Mesodermal cell (in vitro differentiated cells): ENCODE measurements around the gene GCH1.
"Not testable (repeated sequence)": the region's sequence is repeated elsewhere in the genome, so short reads cannot be mapped to it uniquely, and the experiment has no call there.

Source experiments
- H3K27ac ChIP-seq: 2 replicates; pipeline ENCODE4 v1.7.0; 2013; ENCODE audit warnings: mild to moderate bottlenecking, low read depth, low read length, moderate library complexity; ENCODE audit not compliant: severe bottlenecking
- H3K36me3 ChIP-seq: 2 replicates; pipeline ENCODE4 v1.7.1; 2013; ENCODE audit warnings: mild to moderate bottlenecking, low read length, moderate library complexity; ENCODE audit not compliant: control insufficient read depth, insufficient read depth
- H3K4me1 ChIP-seq: one replicate; pipeline ENCODE4 v1.7.1; 2013; ENCODE audit warnings: mild to moderate bottlenecking, low read length; ENCODE audit not compliant: insufficient read depth, control insufficient read depth, poor library complexity, severe bottlenecking
- H3K4me3 ChIP-seq: 2 replicates; pipeline ENCODE4 v1.7.0; 2013; ENCODE audit warnings: low read length, control low read depth, mild to moderate bottlenecking; ENCODE audit not compliant: insufficient read depth, poor library complexity, severe bottlenecking; ENCODE audit errors: extremely low read depth
- H3K9me3 ChIP-seq: 2 replicates; pipeline ENCODE4 v1.7.1; 2013; ENCODE audit warnings: mild to moderate bottlenecking, low read length, moderate library complexity; ENCODE audit not compliant: control insufficient read depth
- WGBS, 2 experiments: methylation state at CpG; one replicate each; pipeline ENCODE4 v1.1.5; 2013; ENCODE audit warnings: missing lambda C conversion rate in 2 of 2; ENCODE audit not compliant: insufficient coverage in 2 of 2; 5-methylcytosine and 5-hydroxymethylcytosine counted together

The GCH1 gene

GRCh38 chr14:54931101-54931500 is 28.5 kb upstream of the GCH1 start:
- H3K9me3 ChIP-seq: no peaks in the 10 kb centered on the region
- H3K27ac ChIP-seq: no peak overlapping the region
- no CpG with 5 or more reads among the region's 1 CpG for WGBS, 2 experiments
- H3K4me1 ChIP-seq: no peaks in the 10 kb centered on the region
- H3K4me3 ChIP-seq: no peak overlapping the region
- H3K36me3 ChIP-seq: no peaks in the 10 kb centered on the region

GRCh38 chr14:54929556-54929955 is 26.9 kb upstream of the GCH1 start:
- Histone ChIP-seq H3K4me3 (no peak overlapping the region), H3K27ac (no peak overlapping the region), H3K4me1 (no peaks in the 10 kb centered on the region), H3K36me3 (no peaks in the 10 kb centered on the region), H3K9me3 (no peaks in the 10 kb centered on the region)

GRCh38 chr14:54928216-54928615 is 25.6 kb upstream of the GCH1 start:
- Histone ChIP-seq H3K27ac (no peak overlapping the region), H3K9me3 (no peaks in the 10 kb centered on the region), H3K4me3 (no peak overlapping the region), H3K4me1 (no peaks in the 10 kb centered on the region), H3K36me3 (no peaks in the 10 kb centered on the region)

- no peaks in the 10 kb centered on the region for H3K4me1 ChIP-seq
- no peak overlapping the region for H3K27ac ChIP-seq
- no CpG with 5 or more reads among the region's 1 CpG for WGBS, 2 experiments
- no peaks in the 10 kb centered on the region for H3K36me3 ChIP-seq
- no peaks in the 10 kb centered on the region for H3K9me3 ChIP-seq
- no peak overlapping the region for H3K4me3 ChIP-seq
Measured at GRCh38 chr14:54927551-54927950, 24.9 kb upstream of the GCH1 start.

- WGBS, 2 experiments: 86 to 93% methylated on average over 1 to 2 of the region's 5 CpGs
Measured at GRCh38 chr14:54926570-54926969, 23.9 kb upstream of the GCH1 start.

GRCh38 chr14:54922598-54922997 is 20.0 kb upstream of the GCH1 start:
- Histone ChIP-seq H3K27ac (no peak overlapping the region), H3K9me3 (no peaks in the 10 kb centered on the region), H3K4me3 (no peak overlapping the region), H3K36me3 (no peaks in the 10 kb centered on the region), H3K4me1 (no peaks in the 10 kb centered on the region)
- 77 to 82% methylated on average over 3 of the region's 3 CpGs for WGBS, 2 experiments

More at GRCh38 chr14:54926570-54926969, 23.9 kb upstream of the GCH1 start:
- H3K4me3 ChIP-seq, H3K36me3 ChIP-seq, H3K4me1 ChIP-seq, H3K27ac ChIP-seq, H3K9me3 ChIP-seq: not testable (repeated sequence)

- Histone ChIP-seq H3K4me1 (no peaks in the 10 kb centered on the region), H3K27ac (no peak overlapping the region), H3K36me3 (no peaks in the 10 kb centered on the region), H3K9me3 (no peaks in the 10 kb centered on the region), H3K4me3 (no peak overlapping the region)
- 89 to 90% methylated on average over 1 of the region's 1 CpG for WGBS, 2 experiments
Measured at GRCh38 chr14:54920052-54920451, 17.4 kb upstream of the GCH1 start.

- H3K9me3 ChIP-seq: no peaks in the 10 kb centered on the region
- H3K4me1 ChIP-seq: no peaks in the 10 kb centered on the region
- no peak overlapping the region for H3K4me3 ChIP-seq
- H3K27ac ChIP-seq: no peak overlapping the region
- H3K36me3 ChIP-seq: no peaks in the 10 kb centered on the region
Measured at GRCh38 chr14:54919330-54919729, 16.7 kb upstream of the GCH1 start.

- 83 to 96% methylated on average over 2 to 4 of the region's 5 CpGs for WGBS, 2 experiments
- no peaks in the 10 kb centered on the region for H3K36me3 ChIP-seq
- H3K4me3 ChIP-seq: no peak overlapping the region
- no peaks in the 10 kb centered on the region for H3K4me1 ChIP-seq
- H3K9me3 ChIP-seq: no peaks in the 10 kb centered on the region
- no peak overlapping the region for H3K27ac ChIP-seq
Measured at GRCh38 chr14:54918427-54918826, 15.8 kb upstream of the GCH1 start.

GRCh38 chr14:54916101-54916500 is 13.5 kb upstream of the GCH1 start:
- no peaks in the 10 kb centered on the region for H3K4me1 ChIP-seq
- H3K9me3 ChIP-seq: no peaks in the 10 kb centered on the region
- no peak overlapping the region for H3K4me3 ChIP-seq
- H3K27ac ChIP-seq: no peak overlapping the region
- no CpG with 5 or more reads among the region's 1 CpG for WGBS, 2 experiments
- no peaks in the 10 kb centered on the region for H3K36me3 ChIP-seq

- Histone ChIP-seq H3K4me1 (no peaks in the 10 kb centered on the region), H3K27ac (no peak overlapping the region), H3K9me3 (no peaks in the 10 kb centered on the region), H3K4me3 (no peak overlapping the region), H3K36me3 (no peaks in the 10 kb centered on the region)
- WGBS, 2 experiments: 94 to 100% methylated on average over 1 to 2 of the region's 5 CpGs
Measured at GRCh38 chr14:54909817-54910558, 7.4 kb upstream of the GCH1 start.
